Measurements from ENCODE around the gene DNAH10.

The DNAH10 gene

DNA sequence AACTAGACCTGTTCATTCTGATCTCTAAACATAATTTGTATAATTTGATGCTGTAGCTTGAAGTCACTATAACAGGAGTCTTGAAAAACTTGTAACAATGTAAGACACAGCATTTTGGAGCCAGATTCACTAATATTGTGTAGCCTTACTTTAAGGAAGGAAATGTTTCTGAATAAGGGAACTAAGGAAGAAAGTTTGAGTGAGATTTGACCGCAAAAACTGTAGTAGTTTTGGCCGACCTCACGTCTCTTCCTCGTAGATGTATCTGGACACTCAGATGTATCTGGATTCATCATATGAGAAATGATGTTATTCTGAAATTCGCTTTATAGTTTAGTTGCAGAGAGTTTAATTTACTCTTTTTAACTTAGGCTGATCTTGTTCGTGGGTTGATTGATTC, 13.9 kb upstream of the DNAH10 start:
- Histone ChIP-seq H3K9me3 (ENCODE audit: insufficient read depth, low read depth, low read length) (no peaks in the 10 kb centered on the region), H3K36me3 (ENCODE audit: insufficient read depth, low read length) (peaks cover 62% of the 10 kb centered on the region; the same call in 1 of the 2 replicates), H3K4me1 (ENCODE audit: insufficient read depth, low read length, poor library complexity, severe bottlenecking) (no peaks in the 10 kb centered on the region), H2AFZ (ENCODE audit: low read length) (no peak overlapping the region), H3K4me2 (ENCODE audit: low read depth, low read length, poor library complexity, severe bottlenecking) (no peak overlapping the region), H3F3A (ENCODE audit: low read depth) (no peaks in the 10 kb centered on the region), H3K9ac (ENCODE audit: low read depth, low read length, poor library complexity, severe bottlenecking) (no peak overlapping the region), H3K4me3 (ENCODE audit: low read length, poor library complexity, severe bottlenecking) (no peak overlapping the region), H3K79me2 (ENCODE audit: insufficient read depth, low read length) (no peaks in the 10 kb centered on the region), H3K9me2 (replicated peaks; ENCODE audit: low read depth, low read length) (no peaks in the 10 kb centered on the region), H4K20me1 (ENCODE audit: insufficient read depth, low read length, poor library complexity, severe bottlenecking) (no peaks in the 10 kb centered on the region), H3K27me3 (ENCODE audit: insufficient read depth, low read length, poor library complexity, severe bottlenecking) (no peaks in the 10 kb centered on the region)
- TF ChIP-seq, protein P1, sequence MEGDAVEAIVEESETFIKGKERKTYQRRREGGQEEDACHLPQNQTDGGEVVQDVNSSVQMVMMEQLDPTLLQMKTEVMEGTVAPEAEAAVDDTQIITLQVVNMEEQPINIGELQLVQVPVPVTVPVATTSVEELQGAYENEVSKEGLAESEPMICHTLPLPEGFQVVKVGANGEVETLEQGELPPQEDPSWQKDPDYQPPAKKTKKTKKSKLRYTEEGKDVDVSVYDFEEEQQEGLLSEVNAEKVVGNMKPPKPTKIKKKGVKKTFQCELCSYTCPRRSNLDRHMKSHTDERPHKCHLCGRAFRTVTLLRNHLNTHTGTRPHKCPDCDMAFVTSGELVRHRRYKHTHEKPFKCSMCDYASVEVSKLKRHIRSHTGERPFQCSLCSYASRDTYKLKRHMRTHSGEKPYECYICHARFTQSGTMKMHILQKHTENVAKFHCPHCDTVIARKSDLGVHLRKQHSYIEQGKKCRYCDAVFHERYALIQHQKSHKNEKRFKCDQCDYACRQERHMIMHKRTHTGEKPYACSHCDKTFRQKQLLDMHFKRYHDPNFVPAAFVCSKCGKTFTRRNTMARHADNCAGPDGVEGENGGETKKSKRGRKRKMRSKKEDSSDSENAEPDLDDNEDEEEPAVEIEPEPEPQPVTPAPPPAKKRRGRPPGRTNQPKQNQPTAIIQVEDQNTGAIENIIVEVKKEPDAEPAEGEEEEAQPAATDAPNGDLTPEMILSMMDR (conservative IDR thresholded peaks at IDR 0.05; ENCODE audit: low read length), result no peak
- TF ChIP-seq EZH2phosphoT487 (IDR thresholded peaks at IDR 0.05; ENCODE audit: borderline replicate concordance), result no peak

DNA sequence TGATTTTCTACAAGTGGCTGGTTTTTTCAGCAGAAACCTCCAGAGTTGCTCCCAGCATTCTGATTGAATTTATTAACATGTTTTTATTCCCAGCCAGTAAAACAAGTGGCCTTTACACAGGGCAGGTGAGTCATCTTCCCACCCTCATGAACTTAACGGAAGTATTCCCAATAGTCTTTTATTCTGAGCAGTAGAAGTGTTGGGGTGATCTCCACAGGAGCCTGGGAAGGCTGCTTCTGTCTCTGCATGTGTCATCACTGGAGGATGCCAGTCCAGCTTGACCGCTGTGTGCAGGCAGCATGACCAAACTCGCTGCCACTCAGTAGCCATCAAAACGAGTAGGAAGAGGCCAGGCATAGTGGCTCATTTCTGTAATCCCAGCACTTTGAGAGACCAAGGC, 13.4 kb upstream of the DNAH10 start:
- H3K4me2 ChIP-seq (ENCODE audit: low read depth, low read length, poor library complexity, severe bottlenecking), result no peak overlapping the region
- H3K9me3 ChIP-seq (ENCODE audit: insufficient read depth, low read depth, low read length), result no peaks in the 10 kb centered on the region
- no peaks in the 10 kb centered on the region for H3K27me3 ChIP-seq (ENCODE audit: insufficient read depth, low read length, poor library complexity, severe bottlenecking)
- H3F3A ChIP-seq (ENCODE audit: low read depth), result no peaks in the 10 kb centered on the region
- peaks cover 58% of the 10 kb centered on the region; the same call in 1 of the 2 replicates for H3K36me3 ChIP-seq (ENCODE audit: insufficient read depth, low read length)
- H3K4me1 ChIP-seq (ENCODE audit: insufficient read depth, low read length, poor library complexity, severe bottlenecking), result no peaks in the 10 kb centered on the region
- H4K20me1 ChIP-seq (ENCODE audit: insufficient read depth, low read length, poor library complexity, severe bottlenecking), result no peaks in the 10 kb centered on the region
- TF ChIP-seq, protein P1 (conservative IDR thresholded peaks at IDR 0.05; ENCODE audit: low read length), result no peak
- TF ChIP-seq EZH2phosphoT487 (IDR thresholded peaks at IDR 0.05; ENCODE audit: borderline replicate concordance), result no peak
- no peaks in the 10 kb centered on the region for H3K79me2 ChIP-seq (ENCODE audit: insufficient read depth, low read length)
- no peaks in the 10 kb centered on the region for H3K9me2 ChIP-seq (replicated peaks; ENCODE audit: low read depth, low read length)
- H3K4me3 ChIP-seq (ENCODE audit: low read length, poor library complexity, severe bottlenecking), result no peak overlapping the region
- H3K9ac ChIP-seq (ENCODE audit: low read depth, low read length, poor library complexity, severe bottlenecking), result no peak overlapping the region
- H2AFZ ChIP-seq (ENCODE audit: low read length), result no peak overlapping the region

DNA sequence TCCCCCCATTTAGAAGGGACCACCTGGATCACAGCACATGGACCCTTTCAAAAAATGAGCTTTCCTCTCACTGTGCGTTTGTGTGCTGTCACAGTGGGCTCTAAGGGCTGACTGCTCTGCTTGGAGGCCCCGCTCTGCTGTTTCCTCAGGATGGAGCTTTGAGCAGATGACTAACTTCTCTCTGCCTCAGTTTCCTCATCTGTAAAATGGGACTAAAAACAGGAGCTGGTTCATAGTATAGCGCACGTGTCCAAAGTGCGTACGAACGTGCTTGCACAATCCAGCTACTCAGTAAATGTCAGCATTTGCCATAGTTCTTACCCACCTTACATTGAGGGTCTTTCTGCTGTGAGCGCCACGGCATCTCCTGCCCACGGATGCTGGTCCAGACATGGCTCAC, 12.7 kb upstream of the DNAH10 start:
- Histone ChIP-seq H3K9ac (ENCODE audit: low read depth, low read length, poor library complexity, severe bottlenecking) (no peak overlapping the region), H2AFZ (ENCODE audit: low read length) (no peak overlapping the region), H3K36me3 (ENCODE audit: insufficient read depth, low read length) (peaks cover 53% of the 10 kb centered on the region; the same call in 1 of the 2 replicates), H3K4me1 (ENCODE audit: insufficient read depth, low read length, poor library complexity, severe bottlenecking) (no peaks in the 10 kb centered on the region), H4K20me1 (ENCODE audit: insufficient read depth, low read length, poor library complexity, severe bottlenecking) (no peaks in the 10 kb centered on the region), H3K9me2 (replicated peaks; ENCODE audit: low read depth, low read length) (no peaks in the 10 kb centered on the region), H3K79me2 (ENCODE audit: insufficient read depth, low read length) (no peaks in the 10 kb centered on the region), H3K4me3 (ENCODE audit: low read length, poor library complexity, severe bottlenecking) (no peak overlapping the region), H3K27me3 (ENCODE audit: insufficient read depth, low read length, poor library complexity, severe bottlenecking) (no peaks in the 10 kb centered on the region), H3K4me2 (ENCODE audit: low read depth, low read length, poor library complexity, severe bottlenecking) (no peak overlapping the region), H3F3A (ENCODE audit: low read depth) (no peaks in the 10 kb centered on the region), H3K9me3 (ENCODE audit: insufficient read depth, low read depth, low read length) (no peaks in the 10 kb centered on the region)
- TF ChIP-seq, protein P1 (conservative IDR thresholded peaks at IDR 0.05; ENCODE audit: low read length), result no peak
- TF ChIP-seq EZH2phosphoT487 (IDR thresholded peaks at IDR 0.05; ENCODE audit: borderline replicate concordance), result no peak

All from Loucy (cell line).